ENCODE measurements around the gene EBF3. TPM values are rescaled to one million over a fixed set of nuclear protein-coding genes. Genes with fewer than 3 reads are reported as not detected.

EBF3 gene
- polyA plus RNA-seq, 2 donors, result 0.57 to 0.58 TPM

- no peaks in the 10 kb centered on the region for H3K9me3 ChIP-seq (ENCODE audit: control insufficient read depth in 2 of 2, insufficient read depth in 1 of 2, low read depth in 1 of 2, low read length in 1 of 2)
- no peak overlapping the region for H3K27ac ChIP-seq (ENCODE audit: low read depth in 2 of 2, low read length in 1 of 2)
- H3K27me3 ChIP-seq (ENCODE audit: control insufficient read depth in 1 of 2, insufficient read depth in 2 of 2, low read length in 2 of 2), result peaks cover 0 to 7% of the 10 kb centered on the region in 2 donors
- H3K4me1 ChIP-seq (ENCODE audit: control insufficient read depth in 2 of 2, insufficient read depth in 2 of 2, low read length in 1 of 2), result no peaks in the 10 kb centered on the region
- no peaks in the 10 kb centered on the region for H3K36me3 ChIP-seq (ENCODE audit: control insufficient read depth in 2 of 2, insufficient read depth in 2 of 2, low read length in 1 of 2)
- 95 to 96% methylated on average over 4 of the region's 4 CpGs for WGBS, 2 donors
- H3K4me3 ChIP-seq (ENCODE audit: low read depth in 1 of 2, low read length in 2 of 2), result no peak overlapping the region
Measured at GRCh38 chr10:129895811-129896135, 68.3 kb downstream of the EBF3 start.

GRCh38 chr10:129894698-129895097 lies 69.4 kb downstream of the EBF3 start:
- H3K4me3 ChIP-seq (ENCODE audit: low read depth in 1 of 2, low read length in 2 of 2), result no peak overlapping the region
- H3K36me3 ChIP-seq (ENCODE audit: control insufficient read depth in 2 of 2, insufficient read depth in 2 of 2, low read length in 1 of 2), result no peaks in the 10 kb centered on the region
- H3K27me3 ChIP-seq (ENCODE audit: control insufficient read depth in 1 of 2, insufficient read depth in 2 of 2, low read length in 2 of 2), result peaks cover 0 to 7% of the 10 kb centered on the region in 2 donors
- no peak overlapping the region for H3K27ac ChIP-seq (ENCODE audit: low read depth in 2 of 2, low read length in 1 of 2)
- H3K9me3 ChIP-seq (ENCODE audit: control insufficient read depth in 2 of 2, insufficient read depth in 1 of 2, low read depth in 1 of 2, low read length in 1 of 2), result no peaks in the 10 kb centered on the region
- 83 to 84% methylated on average over 3 of the region's 3 CpGs for WGBS, 2 donors
- no peaks in the 10 kb centered on the region for H3K4me1 ChIP-seq (ENCODE audit: control insufficient read depth in 2 of 2, insufficient read depth in 2 of 2, low read length in 1 of 2)

- Histone ChIP-seq H3K36me3 (ENCODE audit: control insufficient read depth in 2 of 2, insufficient read depth in 2 of 2, low read length in 1 of 2) (no peaks in the 10 kb centered on the region), H3K27me3 (ENCODE audit: control insufficient read depth in 1 of 2, insufficient read depth in 2 of 2, low read length in 2 of 2) (peaks cover 0 to 7% of the 10 kb centered on the region in 2 donors), H3K4me3 (ENCODE audit: low read depth in 1 of 2, low read length in 2 of 2) (no peak overlapping the region), H3K9me3 (ENCODE audit: control insufficient read depth in 2 of 2, insufficient read depth in 1 of 2, low read depth in 1 of 2, low read length in 1 of 2) (no peaks in the 10 kb centered on the region), H3K4me1 (ENCODE audit: control insufficient read depth in 2 of 2, insufficient read depth in 2 of 2, low read length in 1 of 2) (no peaks in the 10 kb centered on the region), H3K27ac (ENCODE audit: low read depth in 2 of 2, low read length in 1 of 2) (no peak overlapping the region)
- 56 to 59% methylated on average over 20 of the region's 20 CpGs for WGBS, 2 donors
Measured at GRCh38 chr10:129893104-129894089, 70.7 kb downstream of the EBF3 start.

- Histone ChIP-seq H3K4me3 (ENCODE audit: low read depth in 1 of 2, low read length in 2 of 2) (no peak overlapping the region), H3K4me1 (ENCODE audit: control insufficient read depth in 2 of 2, insufficient read depth in 2 of 2, low read length in 1 of 2) (no peaks in the 10 kb centered on the region), H3K27me3 (ENCODE audit: control insufficient read depth in 1 of 2, insufficient read depth in 2 of 2, low read length in 2 of 2) (peaks cover 0 to 5% of the 10 kb centered on the region in 2 donors), H3K9me3 (ENCODE audit: control insufficient read depth in 2 of 2, insufficient read depth in 1 of 2, low read depth in 1 of 2, low read length in 1 of 2) (no peaks in the 10 kb centered on the region), H3K36me3 (ENCODE audit: control insufficient read depth in 2 of 2, insufficient read depth in 2 of 2, low read length in 1 of 2) (no peaks in the 10 kb centered on the region), H3K27ac (ENCODE audit: low read depth in 2 of 2, low read length in 1 of 2) (no peak overlapping the region)
- WGBS, 2 donors, result 64 to 74% methylated on average over 18 of the region's 18 CpGs
Measured at GRCh38 chr10:129892548-129893052, 71.5 kb downstream of the EBF3 start.

GRCh38 chr10:129891806-129892205 lies 72.3 kb downstream of the EBF3 start:
- WGBS, 2 donors, result 76 to 84% methylated on average over 13 of the region's 13 CpGs
- no peaks in the 10 kb centered on the region for H3K4me1 ChIP-seq (ENCODE audit: control insufficient read depth in 2 of 2, insufficient read depth in 2 of 2, low read length in 1 of 2)
- H3K4me3 ChIP-seq (ENCODE audit: low read depth in 1 of 2, low read length in 2 of 2), result no peak overlapping the region
- no peaks in the 10 kb centered on the region for H3K9me3 ChIP-seq (ENCODE audit: control insufficient read depth in 2 of 2, insufficient read depth in 1 of 2, low read depth in 1 of 2, low read length in 1 of 2)
- no peak overlapping the region for H3K27ac ChIP-seq (ENCODE audit: low read depth in 2 of 2, low read length in 1 of 2)
- peaks cover 0 to 5% of the 10 kb centered on the region in 2 donors for H3K27me3 ChIP-seq (ENCODE audit: control insufficient read depth in 1 of 2, insufficient read depth in 2 of 2, low read length in 2 of 2)
- no peaks in the 10 kb centered on the region for H3K36me3 ChIP-seq (ENCODE audit: control insufficient read depth in 2 of 2, insufficient read depth in 2 of 2, low read length in 1 of 2)

- Histone ChIP-seq H3K27ac (ENCODE audit: low read depth in 2 of 2, low read length in 1 of 2) (no peak overlapping the region), H3K36me3 (ENCODE audit: control insufficient read depth in 2 of 2, insufficient read depth in 2 of 2, low read length in 1 of 2) (no peaks in the 10 kb centered on the region), H3K4me3 (ENCODE audit: low read depth in 1 of 2, low read length in 2 of 2) (no peak overlapping the region), H3K9me3 (ENCODE audit: control insufficient read depth in 2 of 2, insufficient read depth in 1 of 2, low read depth in 1 of 2, low read length in 1 of 2) (no peaks in the 10 kb centered on the region), H3K4me1 (ENCODE audit: control insufficient read depth in 2 of 2, insufficient read depth in 2 of 2, low read length in 1 of 2) (no peaks in the 10 kb centered on the region), H3K27me3 (ENCODE audit: control insufficient read depth in 1 of 2, insufficient read depth in 2 of 2, low read length in 2 of 2) (peaks cover 0 to 2% of the 10 kb centered on the region in 2 donors)
- 85 to 93% methylated on average over 15 of the region's 15 CpGs for WGBS, 2 donors
Measured at GRCh38 chr10:129890170-129890569, 73.9 kb downstream of the EBF3 start.

GRCh38 chr10:129888784-129889616 lies 75.1 kb downstream of the EBF3 start:
- H3K9me3 ChIP-seq (ENCODE audit: control insufficient read depth in 2 of 2, insufficient read depth in 1 of 2, low read depth in 1 of 2, low read length in 1 of 2), result no peaks in the 10 kb centered on the region
- WGBS, 2 donors, result 49% methylated on average over 22 of the region's 22 CpGs
- H3K27me3 ChIP-seq (ENCODE audit: control insufficient read depth in 1 of 2, insufficient read depth in 2 of 2, low read length in 2 of 2), result no peaks in the 10 kb centered on the region

GRCh38 chr10:129887986-129888783 lies 75.9 kb downstream of the EBF3 start:
- WGBS, 2 donors, result 93 to 94% methylated on average over 35 of the region's 35 CpGs
- Histone ChIP-seq H3K27ac (ENCODE audit: low read depth in 2 of 2, low read length in 1 of 2) (no peak overlapping the region), H3K27me3 (ENCODE audit: control insufficient read depth in 1 of 2, insufficient read depth in 2 of 2, low read length in 2 of 2) (no peaks in the 10 kb centered on the region), H3K36me3 (ENCODE audit: control insufficient read depth in 2 of 2, insufficient read depth in 2 of 2, low read length in 1 of 2) (no peaks in the 10 kb centered on the region), H3K4me1 (ENCODE audit: control insufficient read depth in 2 of 2, insufficient read depth in 2 of 2, low read length in 1 of 2) (no peaks in the 10 kb centered on the region), H3K4me3 (ENCODE audit: low read depth in 1 of 2, low read length in 2 of 2) (no peak overlapping the region), H3K9me3 (ENCODE audit: control insufficient read depth in 2 of 2, insufficient read depth in 1 of 2, low read depth in 1 of 2, low read length in 1 of 2) (no peaks in the 10 kb centered on the region)

More at GRCh38 chr10:129888784-129889616, 75.1 kb downstream of the EBF3 start:
- Histone ChIP-seq H3K27ac (ENCODE audit: low read depth in 2 of 2, low read length in 1 of 2) (no peak overlapping the region), H3K4me3 (ENCODE audit: low read depth in 1 of 2, low read length in 2 of 2) (no peak overlapping the region), H3K36me3 (ENCODE audit: control insufficient read depth in 2 of 2, insufficient read depth in 2 of 2, low read length in 1 of 2) (no peaks in the 10 kb centered on the region), H3K4me1 (ENCODE audit: control insufficient read depth in 2 of 2, insufficient read depth in 2 of 2, low read length in 1 of 2) (no peaks in the 10 kb centered on the region)

- Histone ChIP-seq H3K27ac (ENCODE audit: low read depth in 2 of 2, low read length in 1 of 2) (no peak overlapping the region), H3K4me1 (ENCODE audit: control insufficient read depth in 2 of 2, insufficient read depth in 2 of 2, low read length in 1 of 2) (no peaks in the 10 kb centered on the region), H3K4me3 (ENCODE audit: low read depth in 1 of 2, low read length in 2 of 2) (no peak overlapping the region), H3K9me3 (ENCODE audit: control insufficient read depth in 2 of 2, insufficient read depth in 1 of 2, low read depth in 1 of 2, low read length in 1 of 2) (no peaks in the 10 kb centered on the region), H3K36me3 (ENCODE audit: control insufficient read depth in 2 of 2, insufficient read depth in 2 of 2, low read length in 1 of 2) (no peaks in the 10 kb centered on the region), H3K27me3 (ENCODE audit: control insufficient read depth in 1 of 2, insufficient read depth in 2 of 2, low read length in 2 of 2) (no peaks in the 10 kb centered on the region)
- 89 to 93% methylated on average over 13 of the region's 13 CpGs for WGBS, 2 donors
Measured at GRCh38 chr10:129887381-129887905, 76.6 kb downstream of the EBF3 start.
